Adrenal gland (tissue), 12 donors: ENCODE results near the gene CNTNAP2. TPM values are rescaled to one million over a fixed set of nuclear protein-coding genes. Genes with fewer than 3 reads are reported as not detected.
"Not testable (repeated sequence)": the region's sequence is repeated elsewhere in the genome, so short reads cannot be mapped to it uniquely, and the experiment has no call there.

ENCODE experiments used
- DNase-seq, 7 donors: peaks; one replicate each; pipeline ENCODE4 v3.0.0-alpha.2; 2019 to 2020
- H3K27ac ChIP-seq, 5 donors: fragments of 200-600 bp; sonication (generic) in 4 of 5; 1 replicate in 3 of 5; 2 replicates in 2 of 5; pipeline versions ENCODE4 v1.5.1 to v1.8.0; 2016 to 2020; ENCODE audit warnings: mild to moderate bottlenecking in 1 of 5
- H3K27me3 ChIP-seq: fragments of 200-600 bp; 2 replicates; pipeline ENCODE4 v1.8.0; 2021
- H3K36me3 ChIP-seq, 2 donors: fragments of 200-600 bp; replicated peaks in 1 of 2; 1 replicate in 1 of 2; 2 replicates in 1 of 2; pipeline versions ENCODE4 v1.5.1 to v1.8.0; 2018 to 2022
- H3K4me1 ChIP-seq, 2 donors: fragments of 200-600 bp; replicated peaks in 1 of 2; 1 replicate in 1 of 2; 2 replicates in 1 of 2; pipeline versions ENCODE4 v1.5.1 to v1.8.0; 2018 to 2021
- H3K4me3 ChIP-seq, 4 donors: fragments of 200-600 bp; sonication (generic) in 3 of 4; one replicate each; pipeline ENCODE4 v1.5.1; 2016 to 2018
- H3K9me3 ChIP-seq, 3 donors: fragments of 200-600 bp; sonication (generic) in 1 of 3; replicated peaks in 1 of 3; 1 replicate in 2 of 3; 2 replicates in 1 of 3; pipeline versions ENCODE4 v1.5.1 to v1.8.0; 2016 to 2021
- POLR2A ChIP-seq, 2 donors: fragments of 450-650 bp; IDR thresholded peaks; one replicate each; pipeline ENCODE4 v1.6.1; 2017; ENCODE audit warnings: antibody characterized with exemption in 2 of 2, mild to moderate bottlenecking in 2 of 2, moderate library complexity in 1 of 2
- WGBS, 4 donors: extraction: QIAGEN DNeasy Blood & Tissue Kit in 2 of 4; methylation state at CpG; one replicate each; pipeline versions ENCODE4 v1.1.5 to v1.1.7; 2013 to 2017; 5-methylcytosine and 5-hydroxymethylcytosine counted together
- intact Hi-C, 2 donors: fragments of 100-400 bp; cut with DNase I; formaldehyde crosslinking; loops; one replicate each; pipeline versions ENCODE4 v1.14.1 to v1.15.0; 2022 to 2023
- polyA plus RNA-seq, 3 donors: library from polyadenylated mRNA; stranded (reverse); fragments of 200-250 nt in 2 of 3; fragments of 350-450 nt in 1 of 3; fragmentation: Illumina TruSeq in 1 of 3; extraction: RNeasy Lipid Tissue Mini Kit (QIAGEN cat#74804) in 1 of 3; gene quantifications; one replicate each; pipeline ENCODE4 v1.2.3, GENCODE V29; 2013 to 2014
- total RNA-seq, 9 donors: library from RNA; depleted of rRNA in 4 of 9; stranded (reverse); fragments of >200 nt in 4 of 9; fragments of 120-200 nt in 1 of 9; fragmentation: NEBNext Ultra II Directional in 1 of 9; extraction: Animal tissue kit (Norgen Biotek cat#: 25700) in 1 of 9; gene quantifications; one replicate each; pipeline versions ENCODE4 v1.1.0 to v1.2.4, GENCODE V29; 2013 to 2023
- TF ChIP-seq, protein P1 (sequence below), 6 experiments: fragments of 450-650 bp in 4 of 6; fragments of 200-600 bp in 2 of 6; sonication (generic) in 1 of 6; IDR thresholded peaks; 1 replicate in 5 of 6; 2 replicates in 1 of 6; pipeline versions ENCODE4 v1.5.1 to v1.8.0; 2016 to 2021; ENCODE audit warnings: antibody characterized with exemption in 6 of 6, mild to moderate bottlenecking in 2 of 6, moderate library complexity in 1 of 6
- donor health status: healthy with polysubstance abuse.
- donor health status: Bipolar disorder and iron deficiency.
- donor health status: DM: yes; HTN: yes; CAD: no.
- donor health status: DM: no; HTN: no; CAD: no.
- donor health status: DM: no; HTN: no; CAD: no.
- donor health status: DM: yes; HTN: yes; CAD: no.

Gene CNTNAP2
- total and polyA plus RNA-seq, 12 donors, result 0.14 to 6.3 (median 1.8) TPM; not detected in 2

DNA sequence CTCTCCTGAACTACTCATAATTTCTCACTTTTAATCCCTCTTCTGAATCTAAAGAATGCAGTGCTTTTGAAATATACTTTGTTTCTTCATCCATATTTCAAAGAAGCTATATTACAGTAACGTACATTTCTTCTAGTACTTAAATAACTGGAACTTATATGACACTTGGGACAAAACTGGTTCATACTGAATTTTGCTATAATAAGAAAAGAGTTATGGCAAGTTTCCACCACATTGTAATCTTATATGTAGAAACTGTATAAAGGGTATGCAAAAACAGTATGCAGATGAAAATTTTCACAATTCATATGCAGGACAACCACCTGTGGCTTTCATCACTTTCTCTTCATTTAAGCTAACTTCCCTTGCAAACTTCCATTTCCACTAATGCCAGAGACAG, 785.7 kb downstream of the CNTNAP2 start:
- no peaks in the 10 kb centered on the region for H3K9me3 ChIP-seq
- H3K27me3 ChIP-seq, result no peaks in the 10 kb centered on the region
- H3K4me1 ChIP-seq, result no peaks in the 10 kb centered on the region
- intact Hi-C loops, result no loop called here
- DNase-seq, result no peak
- no peaks in the 10 kb centered on the region for H3K36me3 ChIP-seq
- H3K27ac ChIP-seq, result no peak overlapping the region
- TF ChIP-seq, protein P1, sequence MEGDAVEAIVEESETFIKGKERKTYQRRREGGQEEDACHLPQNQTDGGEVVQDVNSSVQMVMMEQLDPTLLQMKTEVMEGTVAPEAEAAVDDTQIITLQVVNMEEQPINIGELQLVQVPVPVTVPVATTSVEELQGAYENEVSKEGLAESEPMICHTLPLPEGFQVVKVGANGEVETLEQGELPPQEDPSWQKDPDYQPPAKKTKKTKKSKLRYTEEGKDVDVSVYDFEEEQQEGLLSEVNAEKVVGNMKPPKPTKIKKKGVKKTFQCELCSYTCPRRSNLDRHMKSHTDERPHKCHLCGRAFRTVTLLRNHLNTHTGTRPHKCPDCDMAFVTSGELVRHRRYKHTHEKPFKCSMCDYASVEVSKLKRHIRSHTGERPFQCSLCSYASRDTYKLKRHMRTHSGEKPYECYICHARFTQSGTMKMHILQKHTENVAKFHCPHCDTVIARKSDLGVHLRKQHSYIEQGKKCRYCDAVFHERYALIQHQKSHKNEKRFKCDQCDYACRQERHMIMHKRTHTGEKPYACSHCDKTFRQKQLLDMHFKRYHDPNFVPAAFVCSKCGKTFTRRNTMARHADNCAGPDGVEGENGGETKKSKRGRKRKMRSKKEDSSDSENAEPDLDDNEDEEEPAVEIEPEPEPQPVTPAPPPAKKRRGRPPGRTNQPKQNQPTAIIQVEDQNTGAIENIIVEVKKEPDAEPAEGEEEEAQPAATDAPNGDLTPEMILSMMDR (IDR thresholded peaks at IDR 0.05), result no peak
- WGBS, 4 donors, result 0 to 35% (median 14%) methylated on average over 1 of the region's 1 CpG
- no peak overlapping the region for H3K4me3 ChIP-seq

DNA sequence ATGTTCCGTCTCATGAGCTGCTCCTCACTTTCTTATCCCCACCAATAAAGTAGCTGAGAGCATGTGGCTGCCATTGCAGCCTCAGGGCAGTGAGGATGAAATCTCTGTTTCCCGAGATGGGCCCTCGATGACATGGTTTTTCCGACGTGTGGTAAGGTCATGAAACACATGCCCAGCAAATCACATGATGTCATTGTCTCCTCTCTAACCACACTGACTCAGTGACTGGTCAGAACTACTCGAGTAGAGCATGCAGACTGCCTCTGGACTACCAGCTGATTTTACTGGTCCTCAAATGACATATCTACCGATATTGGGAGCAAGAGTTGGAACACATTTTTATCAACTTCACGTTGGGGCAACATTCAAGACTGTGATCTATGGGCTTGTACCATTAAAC, 786.1 kb downstream of the CNTNAP2 start:
- intact Hi-C loops, result no loop called here
- TF ChIP-seq POLR2A (IDR thresholded peaks at IDR 0.05), result no peak
- TF ChIP-seq, protein P1 (IDR thresholded peaks at IDR 0.05), result no peak
- WGBS, 4 donors, result 76 to 84% (median 80%) methylated on average over 8 of the region's 8 CpGs
- Histone ChIP-seq H3K9me3 (no peaks in the 10 kb centered on the region), H3K36me3 (no peaks in the 10 kb centered on the region), H3K27me3 (no peaks in the 10 kb centered on the region), H3K4me1 (no peaks in the 10 kb centered on the region), H3K27ac (no peak overlapping the region), H3K4me3 (no peak overlapping the region)
- no peak for DNase-seq

DNA sequence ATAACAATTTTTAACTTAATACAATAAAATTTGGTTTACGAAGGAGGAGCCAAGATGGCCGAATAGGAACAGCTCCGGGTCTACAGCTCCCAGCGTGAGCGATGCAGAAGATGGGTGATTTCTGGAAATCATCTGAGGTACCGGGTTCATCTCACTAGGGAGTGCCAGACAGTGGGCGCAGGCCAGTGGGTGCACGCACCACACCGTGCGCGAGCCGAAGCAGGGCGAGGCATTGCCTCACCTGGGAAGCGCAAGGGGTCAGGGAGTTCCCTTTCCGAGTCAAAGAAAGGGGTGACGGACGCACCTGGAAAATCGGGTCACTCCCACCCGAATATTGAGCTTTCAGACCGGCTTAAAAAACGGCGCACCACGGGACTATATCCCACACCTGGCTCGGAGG, 789.1 kb downstream of the CNTNAP2 start:
- H3K4me1 ChIP-seq, intact Hi-C loops, H3K27ac ChIP-seq, H3K27me3 ChIP-seq, H3K9me3 ChIP-seq, H3K36me3 ChIP-seq, DNase-seq, H3K4me3 ChIP-seq: not testable (repeated sequence)
- WGBS, 4 donors, result 90 to 96% (median 93%) methylated on average over 19 to 24 of the region's 24 CpGs

DNA sequence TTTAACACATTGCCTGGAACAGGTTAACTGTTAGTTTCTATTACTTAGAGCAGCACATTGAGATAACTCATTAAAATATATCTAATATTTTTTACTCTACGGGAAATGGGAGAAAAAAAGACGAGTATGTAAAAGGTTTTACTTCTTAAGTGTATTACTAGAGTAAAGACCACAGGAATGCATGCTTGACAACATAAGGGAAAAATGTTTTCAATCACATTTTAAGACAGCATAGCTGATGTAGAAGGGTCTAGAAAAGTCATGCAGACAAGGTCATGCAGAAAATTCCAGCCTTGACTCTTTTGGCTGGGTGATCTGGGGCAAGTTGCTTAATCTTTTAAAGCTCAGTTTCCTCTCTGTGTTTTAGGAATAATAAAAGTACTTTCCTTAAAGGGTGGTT, 806.2 kb downstream of the CNTNAP2 start:
- no peaks in the 10 kb centered on the region for H3K9me3 ChIP-seq
- H3K27ac ChIP-seq, result no peak overlapping the region
- intact Hi-C loops, result no loop called here
- TF ChIP-seq POLR2A (IDR thresholded peaks at IDR 0.05), result no peak
- TF ChIP-seq, protein P1 (IDR thresholded peaks at IDR 0.05), result no peak
- H3K4me3 ChIP-seq, result no peak overlapping the region
- H3K4me1 ChIP-seq, result no peaks in the 10 kb centered on the region
- no peak for DNase-seq
- WGBS, 4 donors, result 55 to 69% (median 59%) methylated on average over 2 of the region's 2 CpGs
- H3K36me3 ChIP-seq, result no peaks in the 10 kb centered on the region
- no peaks in the 10 kb centered on the region for H3K27me3 ChIP-seq

DNA sequence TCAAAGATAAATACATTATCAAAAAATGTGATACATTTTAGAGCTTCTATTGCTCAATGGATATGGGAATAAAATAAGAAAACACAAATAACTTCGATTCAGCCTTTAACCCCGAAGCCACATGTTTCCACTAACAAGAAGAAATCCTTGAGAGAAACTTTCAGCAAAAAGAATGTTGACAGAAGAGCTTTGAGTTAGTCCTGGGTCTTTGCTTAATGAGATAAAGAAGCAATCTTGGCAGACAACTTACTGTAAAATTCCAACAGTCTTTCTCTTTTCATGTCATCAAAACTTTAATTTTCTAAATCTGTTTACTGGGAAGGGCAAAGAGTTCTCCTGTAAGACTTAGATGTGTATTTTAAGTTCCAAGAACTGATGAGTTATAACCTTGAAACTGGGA, 810.2 kb downstream of the CNTNAP2 start:
- intact Hi-C loops, result no loop called here
- TF ChIP-seq, protein P1 (IDR thresholded peaks at IDR 0.05), result no peak
- no peak for TF ChIP-seq POLR2A (IDR thresholded peaks at IDR 0.05)
- no peak overlapping the region for H3K4me3 ChIP-seq
- H3K27me3 ChIP-seq, result no peaks in the 10 kb centered on the region
- no peaks in the 10 kb centered on the region for H3K36me3 ChIP-seq
- H3K9me3 ChIP-seq, result no peaks in the 10 kb centered on the region
- 13 to 35% (median 30%) methylated on average over 2 of the region's 2 CpGs for WGBS, 4 donors
- no peak overlapping the region for H3K27ac ChIP-seq
- no peak for DNase-seq
- no peaks in the 10 kb centered on the region for H3K4me1 ChIP-seq
